KG1 (cell line): Measurements from ENCODE around the gene TM7SF3.
A peak's percentile ranks its signal among the peaks of the same experiment; 100 is the strongest.
"Not testable (repeated sequence)": the region's sequence is repeated elsewhere in the genome, so short reads cannot be mapped to it uniquely, and the experiment has no call there.

Experiments
- DNase-seq: peaks from one replicate; lab custom pipeline; 2025; lab: John Stamatoyannopoulos, UW

Gene TM7SF3

DNA sequence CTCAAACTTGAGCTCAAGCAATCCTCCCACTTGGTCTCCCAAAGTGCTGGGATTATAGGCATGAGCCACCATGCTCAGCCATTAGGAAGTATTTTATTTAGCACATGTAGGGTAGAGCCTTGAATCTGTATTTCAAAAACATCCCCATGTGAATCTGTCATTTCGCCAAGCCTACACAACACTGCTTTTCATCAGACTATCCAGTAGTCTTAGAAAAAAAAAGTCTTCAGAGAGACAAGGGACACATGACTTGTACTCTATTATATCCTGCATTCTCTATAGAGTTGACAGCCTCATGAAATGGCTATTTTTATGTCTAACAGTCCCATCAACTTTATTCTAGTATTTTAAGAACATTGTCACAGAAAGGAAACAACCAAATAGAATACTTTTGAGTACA lies 35.4 kb downstream of the TM7SF3 start:
- DNase-seq, result no peak

DNA sequence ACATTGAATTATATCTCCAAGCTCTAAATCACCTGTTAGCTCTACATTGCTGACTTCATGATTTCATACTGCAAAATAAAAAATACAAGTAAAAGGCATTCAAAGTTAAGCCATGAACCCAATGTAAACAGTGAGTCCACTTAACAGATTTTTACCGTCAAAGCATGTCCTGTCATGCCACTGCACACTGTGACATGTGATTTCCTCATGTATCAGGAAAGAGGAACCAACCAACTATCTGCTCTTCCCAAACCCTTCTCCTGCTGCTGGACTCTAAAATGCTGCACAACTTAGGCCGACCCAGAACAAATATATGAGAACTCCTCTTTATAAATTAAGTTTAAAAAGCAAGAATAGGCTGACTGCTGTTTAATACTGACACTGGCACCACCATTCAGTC lies 37.5 kb downstream of the TM7SF3 start:
- DNase-seq, result no peak

DNA sequence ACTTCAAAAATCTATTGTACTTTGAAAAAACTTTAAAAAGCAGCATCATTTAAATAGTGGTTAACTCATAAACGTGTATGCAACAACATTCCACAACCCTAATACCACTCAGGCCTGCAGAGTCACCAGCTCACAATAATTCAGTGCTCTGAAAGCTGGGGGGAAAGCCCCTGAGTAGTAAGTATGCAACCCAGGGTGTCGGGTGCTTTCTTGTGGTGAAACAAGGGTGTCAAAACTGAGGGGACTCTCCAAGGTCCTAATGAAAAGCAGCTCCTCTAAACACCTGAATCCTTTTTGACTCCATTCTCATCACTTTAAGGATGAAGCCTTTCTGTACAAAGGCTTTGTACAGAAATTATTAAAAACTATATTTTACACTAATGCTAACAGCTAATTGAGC lies 42.2 kb downstream of the TM7SF3 start:
- no peak for DNase-seq

DNA sequence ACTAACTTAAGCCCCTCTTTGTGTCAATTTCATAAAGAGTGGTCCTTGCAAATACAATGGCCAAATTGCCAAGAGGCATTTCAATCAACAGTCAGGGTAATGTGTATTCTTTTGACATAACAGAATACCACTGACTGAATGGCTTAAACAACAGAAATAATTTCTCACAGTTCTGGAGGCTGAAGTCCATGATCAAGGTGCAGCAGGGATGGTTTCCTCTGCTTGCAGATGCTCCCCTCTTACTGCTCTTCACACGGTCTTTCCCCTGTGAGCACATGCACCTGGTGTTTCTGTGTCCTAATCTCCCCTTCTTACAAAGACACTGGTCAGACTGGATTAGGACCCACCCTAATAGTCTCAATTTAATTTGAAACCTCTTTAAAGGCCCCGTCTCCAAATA lies 44.0 kb downstream of the TM7SF3 start:
- DNase-seq, result no peak

DNA sequence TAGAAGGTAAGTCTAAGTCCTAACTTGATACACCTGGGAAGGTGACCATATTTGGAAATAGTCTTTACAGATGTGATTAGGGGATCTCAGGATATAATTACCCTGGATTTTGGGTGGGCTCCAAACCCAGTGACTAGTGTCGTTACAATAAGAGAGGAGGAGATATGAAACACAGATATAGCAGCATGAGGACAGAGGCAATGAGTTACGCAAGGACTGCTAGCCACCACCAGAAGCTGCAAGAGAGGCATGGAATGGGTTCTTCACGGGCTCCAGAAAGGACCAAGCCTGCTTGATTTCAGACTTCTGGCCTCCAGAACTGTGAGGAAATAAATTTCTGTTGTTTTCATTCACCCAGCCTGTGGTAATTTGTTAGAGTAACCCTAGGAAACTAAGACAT lies 47.3 kb downstream of the TM7SF3 start:
- DNase-seq, result no peak

DNA sequence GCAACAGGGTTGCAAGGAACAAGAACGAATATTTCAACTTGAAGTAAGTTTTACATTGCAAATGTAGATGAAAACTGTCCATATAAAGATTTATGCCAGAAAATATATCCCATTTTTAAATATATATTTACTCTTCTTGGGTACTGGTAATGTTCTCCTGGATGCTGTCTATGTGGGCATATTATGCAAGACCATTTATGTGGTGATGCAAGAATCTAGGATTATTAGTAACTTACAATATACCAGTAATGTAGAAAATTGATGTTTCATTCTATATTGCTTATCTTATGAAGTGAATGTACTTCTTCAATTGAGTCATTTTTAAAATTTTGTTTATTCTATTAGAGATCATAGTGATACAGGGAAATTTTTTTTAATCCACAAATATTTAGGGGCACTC lies 50.8 kb downstream of the TM7SF3 start:
- DNase-seq, result no peak

DNA sequence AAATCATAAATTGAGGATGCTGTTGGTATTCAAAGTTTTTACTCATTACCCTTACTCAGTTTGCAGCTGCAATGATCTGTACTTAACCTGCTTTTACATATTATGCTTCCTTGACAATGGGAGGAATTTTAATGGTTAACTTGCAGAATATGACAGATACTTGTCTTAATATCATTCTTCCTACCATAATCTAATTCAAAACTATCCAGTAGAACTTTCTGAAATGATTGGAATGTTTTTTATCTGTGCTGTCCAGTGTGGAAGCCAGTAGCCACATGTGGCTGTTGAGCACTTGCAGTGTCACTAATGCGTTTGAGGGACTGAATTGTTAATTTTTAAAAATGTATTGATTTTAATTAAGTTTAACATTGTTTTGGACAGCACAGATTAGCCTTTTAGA lies 52.4 kb downstream of the TM7SF3 start:
- DNase-seq, result no peak

DNA sequence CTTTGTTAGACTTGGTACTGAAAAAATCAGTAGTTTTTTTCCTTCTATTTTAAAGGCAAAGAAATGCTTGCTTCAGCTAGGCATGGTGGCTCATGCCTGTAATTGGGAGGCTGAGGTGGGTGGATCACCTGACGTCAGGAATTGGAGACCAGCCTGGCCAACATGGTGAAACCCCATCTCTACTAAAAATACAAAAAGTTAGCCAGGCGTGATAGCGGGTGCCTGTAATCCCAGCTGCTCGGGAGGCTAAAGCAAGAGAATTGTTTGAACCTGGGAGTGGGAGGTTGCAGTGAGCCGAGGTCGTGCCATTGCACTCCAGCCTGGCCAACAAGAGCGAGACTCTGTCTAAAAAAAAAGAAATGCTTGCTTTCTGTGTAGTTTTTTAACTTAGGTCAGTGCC lies 52.8 kb downstream of the TM7SF3 start:
- not testable (repeated sequence) for DNase-seq

DNA sequence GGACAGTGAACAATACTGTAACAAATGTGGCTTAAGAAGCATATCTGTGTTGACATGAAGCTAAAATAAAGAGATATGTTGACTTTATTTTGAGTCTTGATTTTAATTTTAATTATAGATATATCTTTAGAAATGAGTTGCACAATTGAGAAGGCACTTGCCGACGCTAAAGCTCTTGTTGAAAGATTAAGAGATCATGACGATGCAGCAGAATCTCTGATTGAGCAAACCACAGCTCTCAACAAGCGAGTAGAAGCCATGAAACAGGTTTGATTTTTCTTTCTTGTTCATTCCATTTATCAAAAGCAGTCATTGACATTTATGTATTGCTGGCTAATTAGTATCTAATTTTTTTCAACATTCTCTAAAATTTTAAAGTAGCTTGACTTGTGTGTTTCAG lies 60.2 kb downstream of the TM7SF3 start:
- no peak for DNase-seq

DNA sequence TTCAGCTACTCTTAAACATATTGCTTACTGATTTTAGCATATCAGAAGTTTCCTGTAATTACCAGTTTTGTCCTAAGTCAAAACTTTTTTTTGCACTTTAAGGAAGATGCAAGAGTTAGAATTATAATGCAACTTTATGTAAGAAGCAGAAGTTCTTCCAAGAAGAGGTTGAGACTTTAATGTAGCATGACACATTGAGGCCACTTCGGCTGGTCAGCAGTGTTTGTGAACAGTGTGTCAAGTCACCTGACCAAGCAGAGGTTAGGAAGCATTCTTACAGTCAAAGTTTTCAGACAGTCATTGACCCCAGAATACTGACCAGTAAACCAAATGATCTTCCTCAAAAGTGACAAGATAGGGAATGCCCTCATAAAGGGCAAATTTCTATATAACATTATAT lies 60.7 kb downstream of the TM7SF3 start:
- no peak for DNase-seq

DNA sequence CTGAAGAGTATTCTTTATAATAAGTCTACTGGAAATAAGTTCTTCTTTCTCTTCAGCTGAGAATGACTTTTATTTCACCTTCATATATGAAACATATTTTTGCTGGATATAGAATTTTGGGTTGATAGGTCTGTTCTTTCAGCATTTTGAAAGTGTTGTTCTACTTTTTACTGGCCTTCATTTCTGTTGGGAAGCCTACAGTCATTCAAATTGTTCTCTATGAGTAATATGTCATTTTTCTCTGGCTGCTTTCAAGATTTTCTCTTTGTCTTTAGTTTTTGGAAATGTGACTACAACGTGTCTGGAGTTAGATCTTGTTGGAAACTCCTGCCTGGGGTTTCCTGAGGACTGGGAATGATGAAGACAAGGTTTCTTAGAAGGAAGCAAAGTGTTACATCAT lies 65.9 kb downstream of the TM7SF3 start:
- no peak for DNase-seq

DNA sequence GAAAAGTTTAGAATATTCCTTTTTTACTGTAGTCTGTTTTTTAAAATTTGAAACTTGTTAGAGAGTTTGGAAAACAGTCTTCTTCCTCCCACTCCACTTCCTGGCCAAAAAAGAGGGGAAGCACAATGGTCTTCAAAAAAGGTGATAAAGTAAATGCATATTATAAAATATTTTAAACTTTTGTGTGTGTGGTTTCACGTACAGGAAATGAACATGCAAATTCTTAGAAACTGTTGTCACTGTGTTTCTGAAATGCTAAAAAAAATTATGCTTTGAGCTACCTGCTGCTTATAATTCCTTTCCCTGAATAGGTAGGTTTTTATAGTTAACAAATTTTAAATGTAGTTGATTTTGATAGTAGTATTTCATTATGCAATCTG lies 73.0 kb downstream of the TM7SF3 start:
- no peak for DNase-seq

DNA sequence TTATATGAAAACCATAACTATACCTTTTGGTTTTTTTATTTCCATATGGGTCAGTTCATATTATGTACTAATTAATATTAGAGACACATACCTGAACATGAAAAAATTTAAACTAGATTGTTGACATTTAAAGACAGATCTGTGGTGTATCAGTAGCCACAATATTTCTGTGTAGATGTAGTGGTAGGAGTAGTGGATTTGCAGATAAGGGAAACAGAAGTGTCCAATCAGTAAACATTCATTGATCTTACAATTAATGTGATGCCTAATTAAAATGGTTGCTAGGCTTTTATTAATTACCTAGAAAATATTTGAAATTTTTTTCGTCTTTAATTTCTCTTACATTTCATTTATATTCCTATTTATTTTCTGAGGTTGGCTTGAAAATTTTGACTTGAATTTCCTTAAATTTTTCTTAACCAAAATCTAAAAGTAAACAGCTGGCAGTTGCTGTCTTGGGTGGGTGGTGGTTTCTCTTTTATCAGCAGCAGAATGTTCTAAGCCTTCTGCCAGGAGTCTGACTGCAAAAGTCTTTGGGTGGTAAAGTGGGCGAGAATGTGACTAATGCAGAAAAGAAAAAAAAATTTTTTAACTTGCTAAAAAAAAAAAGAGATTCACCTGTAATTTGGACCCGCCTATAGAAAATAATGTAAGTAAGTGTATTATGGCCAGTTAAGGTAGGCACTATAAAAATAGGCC lies 73.5 kb downstream of the TM7SF3 start:
- DNase-seq, result no peak

DNA sequence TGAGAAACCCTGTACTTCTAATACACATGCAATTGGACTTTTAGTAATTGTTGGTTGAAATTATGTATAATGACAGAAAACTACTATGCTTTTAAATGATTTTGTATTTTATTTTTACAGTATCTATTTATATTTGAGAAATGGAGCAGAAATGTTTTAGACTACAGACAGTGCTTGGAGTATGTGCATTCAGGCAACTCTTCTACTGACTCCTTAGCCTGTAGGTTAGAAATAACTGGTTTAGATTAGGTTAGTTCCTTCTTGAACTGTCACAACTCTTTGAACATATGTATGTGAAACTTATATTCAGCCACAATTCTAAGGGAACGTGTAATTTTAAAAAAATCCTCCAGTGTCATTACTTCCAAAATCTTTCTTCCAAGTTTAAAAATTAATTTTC lies 74.2 kb downstream of the TM7SF3 start:
- peak; percentile 43 for DNase-seq

DNA sequence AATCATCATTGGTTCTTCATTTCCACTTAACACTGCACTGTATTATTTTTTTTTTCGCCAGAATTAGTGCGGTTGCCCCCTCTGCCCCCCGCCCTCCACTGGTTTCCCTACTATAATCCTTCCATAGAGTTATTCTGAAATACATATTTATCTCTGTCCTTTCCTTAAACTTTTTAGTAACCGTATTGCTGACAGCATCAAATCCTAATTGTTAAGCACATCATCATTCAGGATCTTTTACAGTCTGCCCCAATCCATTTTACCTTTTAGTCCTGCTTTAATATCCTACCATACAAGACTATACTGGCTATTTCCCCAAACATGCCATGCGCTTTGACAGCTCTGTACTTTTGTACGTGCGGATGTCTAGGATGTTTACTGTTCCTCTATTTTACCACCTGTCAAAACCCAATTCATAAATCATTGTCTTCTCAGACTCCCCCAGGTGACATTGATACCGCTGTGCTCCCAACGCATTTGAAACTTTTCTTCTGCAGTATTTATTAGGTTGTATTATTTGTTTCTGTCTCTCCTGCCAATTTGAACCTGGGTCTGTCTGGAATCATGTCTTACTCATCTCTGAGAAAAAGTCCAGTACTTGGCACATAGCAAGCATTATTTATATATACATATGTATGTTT lies 74.9 kb downstream of the TM7SF3 start:
- peak; percentile 65 for DNase-seq

DNA sequence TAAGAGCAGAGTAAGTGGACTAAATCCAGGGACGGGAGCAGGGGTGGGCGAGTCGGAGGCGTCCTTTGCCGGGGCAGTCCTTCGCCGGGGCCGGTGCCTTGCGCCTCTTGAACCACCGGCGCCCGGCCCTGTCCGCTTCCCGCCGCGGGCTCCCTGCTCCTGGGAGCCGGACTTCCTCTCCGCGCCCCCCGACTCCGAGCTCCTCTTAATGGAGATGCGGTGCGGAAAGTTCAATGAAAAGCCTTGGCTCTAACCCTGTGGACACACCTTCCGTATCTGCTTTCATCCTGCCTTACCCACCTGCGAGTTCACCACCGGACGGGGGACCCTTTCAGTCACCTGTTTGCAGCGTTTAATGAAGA lies 75.5 kb downstream of the TM7SF3 start:
- no peak for DNase-seq

DNA sequence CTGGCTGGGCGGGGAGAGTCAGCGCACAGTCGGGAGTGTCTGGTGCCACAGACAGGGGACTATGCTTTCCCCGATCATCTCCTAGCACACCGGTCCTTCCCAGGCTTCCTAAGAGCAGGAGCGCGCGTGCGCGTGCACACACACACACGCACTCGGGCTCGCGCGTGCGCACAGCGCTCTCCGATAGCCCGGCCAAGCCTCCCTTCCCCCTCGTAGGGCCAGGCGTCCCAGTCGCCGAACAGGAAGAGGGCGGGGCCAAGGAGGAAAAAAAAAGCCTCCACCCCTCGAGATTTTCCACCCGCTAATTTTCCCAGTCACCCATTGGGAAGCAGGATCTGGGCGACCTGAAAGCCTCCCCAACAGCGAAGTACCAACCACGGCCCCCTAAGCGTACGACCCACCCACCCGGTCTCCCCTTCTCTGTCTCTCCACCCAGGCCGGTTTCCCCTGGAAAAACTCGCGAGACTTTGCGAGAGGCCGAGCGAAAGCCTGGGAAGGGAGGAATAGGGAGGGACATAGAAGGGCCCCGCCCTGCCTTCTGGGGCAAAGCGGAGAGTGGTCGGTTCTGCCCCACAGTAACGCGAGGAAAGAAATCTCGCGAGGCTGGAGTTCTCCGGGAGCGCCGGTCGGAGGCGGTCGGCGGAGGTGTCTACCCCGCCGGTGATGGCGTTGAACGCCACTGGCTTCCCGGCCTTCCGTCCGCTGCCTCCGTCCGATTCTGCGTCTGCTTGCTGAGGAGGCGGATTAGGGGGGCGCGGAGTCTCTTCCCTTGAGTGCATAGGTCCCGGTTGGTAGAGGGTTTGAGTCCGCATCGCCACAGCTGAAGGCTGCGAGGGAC lies 76.1 kb downstream of the TM7SF3 start, which contains the start of the genes FGFR1OP2 and INTS13:
Gene FGFR1OP2, plus strand, starts transcription at position 608 of the 838 bp plus-strand sequence. CDS start 15,689 bp downstream, outside the sequence.
Gene INTS13, minus strand, starts transcription at position 119 of the 838 bp plus-strand sequence. CDS start 1,178 bp downstream, outside the sequence.
- peak; percentile 100 for DNase-seq

DNA sequence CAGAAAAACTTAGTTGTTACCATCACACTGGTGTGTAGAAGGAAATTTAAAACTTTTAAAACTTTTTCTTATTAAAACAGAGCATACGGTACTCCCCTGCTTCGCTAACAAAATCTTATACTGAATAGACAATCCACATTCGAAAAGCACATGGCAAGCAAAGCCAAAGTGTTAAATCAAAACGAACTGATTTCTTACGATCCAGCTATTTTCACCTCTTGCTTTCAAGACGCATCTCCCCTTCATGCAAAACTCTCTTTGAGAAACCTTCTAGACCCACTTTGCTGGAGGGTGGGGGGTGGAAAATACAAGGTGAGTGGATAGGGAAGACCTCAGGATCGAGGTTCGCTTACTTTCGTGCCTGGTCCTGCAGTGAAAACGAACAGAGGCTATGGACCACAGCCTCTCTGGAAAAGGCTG lies 76.7 kb downstream of the TM7SF3 start:
- DNase-seq, result peak; percentile 86

DNA sequence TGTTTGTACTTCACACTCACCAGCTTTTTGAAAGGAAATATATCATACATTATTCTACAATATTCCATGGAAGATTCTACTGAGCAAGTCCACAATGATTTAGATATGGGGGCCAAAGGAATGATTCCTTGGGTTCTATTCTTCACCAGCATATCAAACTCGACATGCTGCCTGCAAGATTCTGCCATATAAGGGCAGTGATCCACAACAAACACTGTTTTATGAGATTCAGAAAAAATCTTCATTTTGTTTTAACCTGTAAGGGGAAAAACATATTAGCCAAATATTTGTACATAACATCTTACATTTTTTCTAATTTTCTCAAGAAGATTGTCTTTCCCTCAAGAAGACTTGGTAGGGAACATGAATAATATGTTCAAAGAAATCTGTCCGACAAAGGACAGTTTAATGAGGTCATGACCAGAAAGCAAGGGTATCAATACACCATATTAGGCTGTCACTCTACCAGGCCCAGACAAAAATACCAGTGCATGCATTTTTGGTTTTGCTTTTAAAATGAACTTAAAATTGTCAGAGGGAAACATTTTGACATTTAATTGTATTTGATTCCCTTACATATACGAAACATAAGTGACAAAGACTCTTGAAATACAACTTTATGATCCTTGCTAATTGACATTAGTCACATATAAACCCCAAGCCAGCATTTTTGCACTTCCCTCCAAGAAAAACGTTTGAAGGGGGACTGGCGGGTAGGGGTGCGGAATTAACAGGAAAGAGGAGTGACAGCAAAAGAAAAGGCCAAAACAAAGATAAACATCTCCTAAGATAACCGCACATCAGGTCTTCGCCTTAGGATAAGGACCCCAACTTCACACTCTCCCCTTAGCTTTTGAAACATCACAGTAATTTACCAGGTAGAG lies 77.4 kb downstream of the TM7SF3 start:
- DNase-seq, result peak; percentile 49

DNA sequence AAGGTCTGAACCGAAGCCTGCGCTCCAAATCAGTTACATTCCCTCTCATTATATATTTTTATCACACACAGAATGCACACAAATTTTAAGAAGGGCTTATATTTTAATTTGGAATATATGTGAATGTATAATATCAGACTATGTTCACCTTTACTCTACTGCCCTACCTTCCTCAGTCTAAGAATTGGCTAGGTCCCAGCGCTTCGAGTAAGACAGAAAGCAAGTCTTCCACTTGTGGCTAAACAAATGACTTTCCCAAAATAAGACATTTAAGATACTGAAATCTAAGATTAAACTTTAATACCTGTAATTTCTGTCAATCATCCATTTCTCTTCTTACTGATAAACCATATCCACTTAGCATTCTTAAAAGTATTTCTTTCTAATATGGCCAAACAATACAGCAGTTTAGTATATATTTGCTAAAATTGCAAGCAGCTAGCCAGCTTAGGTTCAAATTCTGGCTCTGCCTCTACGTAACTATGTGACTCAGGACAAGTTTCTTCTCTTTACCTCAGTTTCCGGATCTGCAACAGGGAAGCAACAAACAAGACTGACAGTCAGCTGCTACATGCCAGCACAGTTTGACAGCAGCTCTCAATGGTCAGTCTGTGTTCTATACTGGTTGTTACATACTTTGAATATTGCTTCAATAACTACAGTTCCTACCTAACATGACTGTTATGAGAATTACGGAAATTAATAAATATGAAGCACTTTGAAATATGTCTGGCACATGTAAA lies 78.4 kb downstream of the TM7SF3 start:
- peak; percentile 28 for DNase-seq

DNA sequence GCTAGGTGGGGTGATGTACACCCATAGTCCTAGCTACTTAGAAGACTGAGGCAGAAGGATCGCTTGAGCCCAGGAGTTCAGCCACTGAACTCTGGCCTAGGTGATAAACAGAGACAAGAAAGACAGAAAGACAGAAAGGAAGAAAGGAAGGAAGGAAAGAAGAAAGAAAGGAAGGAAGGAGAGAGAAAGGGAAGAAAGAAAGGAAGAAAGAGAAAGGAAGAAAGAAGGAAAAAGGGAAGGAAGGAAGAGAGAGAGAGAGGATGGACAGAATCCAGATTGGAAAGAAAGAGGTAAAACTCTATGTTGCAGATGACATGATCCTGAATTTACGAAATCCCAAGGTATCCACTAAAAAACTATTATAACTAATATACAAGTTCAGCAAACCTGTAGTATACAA lies 84.6 kb downstream of the TM7SF3 start:
- no peak for DNase-seq
